HG03139 (cell line): ENCODE data around the gene SOX6.
"Not testable (repeated sequence)": the region's sequence is repeated elsewhere in the genome, so short reads cannot be mapped to it uniquely, and the experiment has no call there.

Source experiments
- ATAC-seq: cut with Tn5 transposase; IDR thresholded peaks from one replicate; pipeline ENCODE4 v1.9.1; 2021; ENCODE audit not compliant: unreplicated experiment

Gene SOX6

GRCh38 chr11:16052750-16053149 lies 303.6 kb downstream of the SOX6 start:
- ATAC-seq, result no peak

GRCh38 chr11:16049611-16050010 lies 306.7 kb downstream of the SOX6 start:
- ATAC-seq, result no peak

GRCh38 chr11:16047073-16047472 lies 309.3 kb downstream of the SOX6 start:
- no peak for ATAC-seq

GRCh38 chr11:16043617-16044016 lies 312.7 kb downstream of the SOX6 start:
- no peak for ATAC-seq

GRCh38 chr11:16041207-16041606 lies 315.1 kb downstream of the SOX6 start:
- no peak for ATAC-seq

GRCh38 chr11:16040151-16040550 lies 316.2 kb downstream of the SOX6 start:
- ATAC-seq, result no peak

GRCh38 chr11:16037179-16037578 lies 319.2 kb downstream of the SOX6 start:
- no peak for ATAC-seq

GRCh38 chr11:16036218-16036617 lies 320.1 kb downstream of the SOX6 start:
- ATAC-seq, result no peak

GRCh38 chr11:16034074-16034473 lies 322.3 kb downstream of the SOX6 start:
- ATAC-seq, result no peak

GRCh38 chr11:16032974-16033373 lies 323.4 kb downstream of the SOX6 start:
- ATAC-seq, result no peak

GRCh38 chr11:16031210-16031609 lies 325.1 kb downstream of the SOX6 start:
- ATAC-seq, result no peak

GRCh38 chr11:16030664-16031063 lies 325.7 kb downstream of the SOX6 start:
- ATAC-seq, result no peak

- not testable (repeated sequence) for ATAC-seq
These were observed 327.2 kb downstream of the SOX6 start for GRCh38 chr11:16029151-16029550.

- ATAC-seq, result no peak
These were observed 327.9 kb downstream of the SOX6 start for GRCh38 chr11:16028419-16028818.

- ATAC-seq, result no peak
These were observed 328.7 kb downstream of the SOX6 start for GRCh38 chr11:16027621-16028020.

GRCh38 chr11:16026849-16027248 lies 329.5 kb downstream of the SOX6 start:
- ATAC-seq, result no peak

- ATAC-seq, result no peak
These were observed 337.4 kb downstream of the SOX6 start for GRCh38 chr11:16018931-16019330.

GRCh38 chr11:16016468-16016829 lies 339.9 kb downstream of the SOX6 start:
- ATAC-seq, result no peak

GRCh38 chr11:16015741-16016467 lies 340.4 kb downstream of the SOX6 start:
- no peak for ATAC-seq

GRCh38 chr11:16013649-16014275 lies 342.6 kb downstream of the SOX6 start:
- no peak for ATAC-seq

- no peak for ATAC-seq
These were observed 343.1 kb downstream of the SOX6 start for GRCh38 chr11:16013242-16013641.

- ATAC-seq, result no peak
These were observed 344.1 kb downstream of the SOX6 start for GRCh38 chr11:16012125-16012751.
